Activated CD8-positive, alpha-beta memory T cell treated with anti-CD3 and anti-CD28 coated beads, Interleukin-2, amount 50 U/mL, for 4 hours (primary cell): Measurements from ENCODE around the gene CLDN14.
"Not testable (repeated sequence)": the region's sequence is repeated elsewhere in the genome, so short reads cannot be mapped to it uniquely, and the experiment has no call there.

Experiments used
- DNase-seq: peaks from one replicate; pipeline ENCODE4 v3.0.0-alpha.2; 2020

Gene CLDN14

DNA sequence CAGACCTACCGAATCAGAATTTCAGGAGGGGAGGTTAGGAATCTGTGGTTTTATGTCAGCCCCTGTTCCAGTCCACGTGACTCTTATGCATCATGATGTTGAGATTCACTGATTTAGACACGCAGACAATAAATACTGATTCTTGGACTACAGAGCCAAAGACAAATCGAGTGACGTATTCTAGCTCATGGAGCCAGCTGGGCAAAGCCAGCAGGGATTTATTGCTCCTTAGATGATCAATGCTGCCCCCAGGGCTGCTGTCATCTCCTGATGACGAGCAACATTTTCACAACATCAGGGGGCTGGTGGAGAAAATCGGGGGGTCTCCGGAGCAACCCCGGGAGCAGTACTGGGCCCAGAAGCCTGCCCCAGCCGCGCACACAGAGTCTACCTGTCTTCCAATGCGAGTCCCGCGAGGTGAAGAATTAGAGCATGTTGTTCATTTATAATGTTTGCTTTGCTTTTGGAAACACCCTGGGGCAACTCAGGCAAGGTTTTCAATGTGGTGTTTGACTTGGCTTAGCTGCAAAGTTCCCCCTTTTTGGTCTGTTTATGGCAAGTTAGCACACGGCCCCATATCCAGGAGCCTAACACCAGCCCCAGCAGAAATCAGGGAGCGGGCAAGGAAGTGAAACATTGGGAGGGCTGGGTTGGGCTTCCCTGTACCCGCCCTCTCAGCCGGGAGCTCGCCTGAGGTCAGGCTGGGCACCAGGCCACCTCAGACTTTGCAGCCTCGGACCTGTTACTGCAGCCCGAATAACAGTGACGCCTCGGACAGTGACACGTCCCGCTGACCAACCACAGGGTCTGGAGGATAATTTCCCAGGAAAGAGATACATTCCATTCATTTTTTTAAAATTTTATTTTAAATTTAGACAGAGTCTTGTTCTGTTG is 19.9 kb upstream of the CLDN14 start:
- no peak for DNase-seq

DNA sequence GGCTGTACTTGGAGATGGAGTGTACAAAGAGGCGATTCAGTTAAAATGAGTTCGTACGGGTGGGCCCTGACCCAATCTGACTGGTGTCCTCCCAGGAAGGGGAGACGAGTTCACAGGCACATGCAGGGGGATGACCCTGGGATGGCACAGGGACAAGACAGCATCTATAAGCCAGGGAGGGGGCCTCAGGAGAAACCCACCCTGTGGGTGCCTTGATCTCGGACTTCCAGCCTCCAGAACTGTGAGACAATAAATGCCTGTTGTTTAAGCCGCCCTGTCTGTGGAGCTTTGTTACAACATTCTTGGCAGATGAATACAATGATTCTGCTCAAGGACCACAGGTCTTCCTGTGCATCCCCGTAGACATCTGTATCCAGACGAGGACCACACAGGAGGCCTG is 14.6 kb upstream of the CLDN14 start:
- DNase-seq = no peak

DNA sequence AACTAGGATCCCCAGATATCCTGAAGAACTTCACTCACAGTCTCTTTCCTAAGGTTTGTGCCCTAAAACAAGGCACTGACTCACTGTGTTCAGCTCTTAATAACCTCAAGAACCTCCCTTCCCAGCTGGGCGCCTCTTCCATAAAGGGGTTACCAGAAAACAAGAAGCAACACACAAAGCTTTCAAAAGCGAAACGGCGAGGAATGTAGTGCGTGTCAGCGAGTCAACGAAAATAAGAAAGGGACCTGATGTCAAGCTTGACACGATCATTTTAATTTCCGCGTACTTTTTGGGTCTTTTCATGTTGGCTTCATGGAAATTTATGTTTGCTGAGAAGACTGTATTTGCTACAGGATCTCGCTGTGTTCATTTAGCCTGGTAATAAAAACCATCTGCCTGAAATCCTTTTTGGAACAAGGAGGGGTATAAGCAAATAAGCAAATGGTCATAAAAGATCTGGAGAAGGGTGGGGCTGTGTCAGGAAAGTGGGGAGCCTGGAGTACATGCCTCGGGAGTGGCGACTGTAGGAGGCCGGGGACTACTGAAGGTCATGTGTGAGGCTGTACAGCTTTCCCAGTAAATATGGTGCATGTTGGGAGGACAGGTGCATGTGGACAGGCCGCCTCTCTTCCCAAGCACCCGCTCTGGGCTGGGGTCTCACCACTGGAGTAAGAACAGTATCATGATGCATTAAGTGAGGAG is 11.4 kb upstream of the CLDN14 start:
- no peak for DNase-seq

DNA sequence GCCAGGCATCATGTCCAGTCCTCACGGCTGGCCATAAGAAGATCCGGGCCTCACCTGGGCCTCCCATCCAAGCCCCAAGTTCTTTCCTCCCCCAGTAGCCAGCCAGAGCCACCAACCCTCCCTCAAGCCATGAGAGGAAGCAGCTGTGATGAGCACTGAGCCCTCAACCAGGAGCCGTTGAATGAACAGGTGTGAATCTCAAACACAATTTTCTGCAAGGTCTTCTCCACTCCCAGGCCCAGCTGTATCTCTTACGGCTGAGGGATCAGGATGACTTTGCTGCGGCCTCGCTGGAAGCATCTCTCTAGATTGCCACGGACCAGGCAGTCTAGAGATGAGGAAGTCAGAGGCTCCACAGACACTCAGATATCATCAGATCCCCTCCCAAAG is 9.8 kb upstream of the CLDN14 start:
- DNase-seq = no peak

DNA sequence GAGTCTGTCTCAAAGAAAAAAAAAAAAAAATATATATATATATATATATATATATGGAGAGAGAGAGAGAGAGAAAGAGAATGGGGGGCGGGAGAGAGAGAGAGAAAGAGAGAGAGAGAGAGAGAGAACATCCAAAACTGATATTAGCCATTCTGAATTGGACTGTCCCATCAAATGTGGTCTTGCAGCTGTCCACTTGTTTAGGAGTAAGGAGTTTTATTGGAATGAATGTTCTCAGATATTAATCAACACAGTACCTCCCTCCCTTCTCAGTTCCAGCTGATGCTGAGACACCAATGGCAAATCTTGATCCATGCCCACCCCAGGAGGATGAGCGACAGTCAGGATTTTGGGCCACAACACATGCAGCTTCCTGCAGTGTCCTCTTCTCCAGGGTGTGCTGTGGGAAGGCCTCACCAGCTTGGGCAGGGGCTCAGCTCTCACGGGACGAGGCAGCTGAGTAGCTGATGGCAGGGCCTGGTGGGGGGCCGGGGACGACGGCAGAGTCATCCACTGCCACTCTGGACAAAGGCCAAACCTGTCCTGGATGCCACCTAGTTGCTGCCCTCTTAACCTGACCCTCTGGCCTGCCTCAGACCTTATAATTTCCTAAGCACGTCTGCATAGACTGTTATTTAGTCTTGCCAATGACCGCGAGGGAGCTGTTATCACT is 9.3 kb upstream of the CLDN14 start:
- no peak for DNase-seq

DNA sequence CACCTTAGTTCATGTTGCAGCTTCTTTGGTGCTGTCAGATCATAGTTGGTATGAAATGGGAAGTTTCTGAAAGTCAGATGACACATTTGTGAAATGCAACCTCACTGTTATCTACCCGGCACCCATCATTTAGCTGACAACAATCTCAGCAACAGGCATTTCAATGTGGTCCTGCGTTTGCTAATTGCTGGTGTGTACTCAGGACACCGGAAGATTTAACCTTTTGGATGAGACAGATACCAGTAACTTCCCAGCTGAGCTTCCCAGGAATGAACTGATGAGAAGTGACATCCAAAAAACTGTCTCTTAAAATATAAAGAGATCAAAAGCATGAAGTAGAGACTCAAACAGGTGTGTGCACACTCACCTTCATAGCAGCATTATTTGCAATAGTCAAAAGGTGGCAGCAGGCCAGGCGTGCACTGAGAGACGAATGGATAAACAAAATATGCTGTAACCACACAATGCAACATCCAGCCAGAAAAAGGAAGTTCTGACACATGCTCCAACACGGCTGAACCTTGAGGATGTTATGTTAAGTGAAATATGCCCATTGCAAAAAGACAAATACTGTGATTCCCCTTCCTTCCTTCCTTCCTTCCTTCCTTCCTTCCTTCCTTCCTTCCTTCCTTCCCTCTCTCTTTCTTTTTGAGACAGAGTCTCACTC is 7.9 kb upstream of the CLDN14 start:
- no peak for DNase-seq

DNA sequence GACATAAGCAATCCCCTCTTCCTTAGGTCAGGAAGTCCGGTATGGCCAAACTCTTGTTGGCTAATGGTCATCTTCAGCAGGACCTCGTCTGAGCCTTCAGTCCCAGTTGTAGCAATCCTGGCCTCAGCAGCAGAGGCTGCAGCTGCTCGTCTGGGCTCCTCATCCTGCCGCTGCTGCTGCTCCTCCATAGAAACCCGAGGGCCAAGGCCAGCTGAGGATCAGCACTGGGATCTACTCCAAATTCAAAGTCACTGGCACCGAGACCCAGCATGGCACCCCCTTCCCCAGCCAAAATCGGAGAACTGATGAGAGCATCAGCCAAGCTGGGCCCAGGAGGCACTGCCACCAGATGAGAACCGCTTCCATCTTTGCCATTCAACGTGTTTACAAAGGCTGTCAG is 6.3 kb upstream of the CLDN14 start:
- no peak for DNase-seq

DNA sequence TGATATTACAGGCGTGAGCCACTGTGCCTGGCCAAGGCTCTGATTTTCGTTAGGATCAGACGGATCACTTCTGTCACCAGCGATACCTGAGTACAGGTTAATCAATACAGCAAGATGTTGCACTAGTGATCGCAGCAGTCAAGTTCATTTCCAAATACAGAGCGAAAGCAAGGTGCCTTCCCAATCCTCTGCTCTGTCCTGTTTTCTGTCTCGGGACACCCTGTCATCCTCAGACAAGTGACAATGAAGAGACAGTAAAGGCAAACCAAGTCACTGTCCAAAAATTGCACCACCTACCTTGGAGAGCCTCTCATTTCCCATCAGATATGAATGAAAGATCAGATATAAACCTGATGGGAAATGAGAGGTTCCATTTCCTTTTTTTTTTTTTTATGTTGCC is 5.6 kb upstream of the CLDN14 start:
- no peak for DNase-seq

DNA sequence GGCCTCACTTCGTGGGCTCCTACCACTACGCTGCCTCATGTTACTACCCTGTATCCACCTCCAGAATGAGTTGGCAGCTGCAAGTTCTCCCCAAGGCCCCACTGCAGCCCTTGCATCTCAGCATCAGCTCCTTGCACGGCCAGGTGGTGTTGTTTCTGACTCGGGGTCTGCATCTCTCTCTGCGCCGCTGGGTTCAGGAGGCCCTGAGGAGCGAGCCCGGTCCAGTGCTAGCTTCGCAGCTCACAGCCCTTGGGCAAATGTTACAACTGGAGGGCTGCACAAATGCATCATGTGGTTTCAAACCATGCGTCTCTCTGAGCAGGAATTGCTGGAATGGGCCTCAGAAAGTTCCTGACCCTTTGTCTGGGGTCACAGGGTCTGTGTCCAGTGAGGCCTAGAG is 3.2 kb upstream of the CLDN14 start:
- no peak for DNase-seq

DNA sequence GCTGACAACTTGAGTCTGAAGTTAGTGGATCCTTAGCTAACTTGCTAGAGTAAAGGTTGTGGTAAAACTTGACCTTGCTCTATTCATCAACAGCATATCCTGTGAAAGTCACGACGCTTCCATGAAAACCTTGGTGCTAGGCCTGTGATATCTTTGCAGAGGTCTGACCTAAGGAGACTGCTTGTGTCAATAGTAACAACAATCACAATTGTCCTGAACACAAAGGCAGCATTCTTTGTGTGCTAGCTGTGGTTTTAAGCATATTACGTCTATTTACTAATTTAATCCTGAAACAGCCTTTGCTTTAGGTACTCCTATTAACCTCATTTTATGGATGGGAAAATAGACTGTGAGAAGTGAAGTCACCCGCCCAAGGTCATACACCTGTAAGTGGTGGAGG is 2.8 kb upstream of the CLDN14 start:
- no peak for DNase-seq

DNA sequence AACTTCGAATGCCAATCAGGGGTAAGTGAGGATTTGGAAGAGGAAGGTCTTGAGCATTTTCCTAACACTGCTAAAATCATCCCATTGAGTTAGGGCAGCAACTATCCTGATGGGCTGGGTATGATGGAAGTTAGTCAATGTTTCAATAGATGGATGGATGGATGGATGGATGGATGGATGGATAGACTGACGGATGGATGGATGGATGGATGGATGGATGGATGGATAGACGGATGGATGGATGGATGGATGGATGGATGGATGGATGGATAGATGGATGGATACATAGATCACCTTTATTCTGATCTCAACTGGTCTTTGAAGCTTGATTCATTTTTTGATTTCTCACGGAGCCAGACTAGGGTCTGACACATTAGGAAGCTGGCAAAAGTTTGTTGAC is 2.3 kb upstream of the CLDN14 start:
- no peak for DNase-seq

DNA sequence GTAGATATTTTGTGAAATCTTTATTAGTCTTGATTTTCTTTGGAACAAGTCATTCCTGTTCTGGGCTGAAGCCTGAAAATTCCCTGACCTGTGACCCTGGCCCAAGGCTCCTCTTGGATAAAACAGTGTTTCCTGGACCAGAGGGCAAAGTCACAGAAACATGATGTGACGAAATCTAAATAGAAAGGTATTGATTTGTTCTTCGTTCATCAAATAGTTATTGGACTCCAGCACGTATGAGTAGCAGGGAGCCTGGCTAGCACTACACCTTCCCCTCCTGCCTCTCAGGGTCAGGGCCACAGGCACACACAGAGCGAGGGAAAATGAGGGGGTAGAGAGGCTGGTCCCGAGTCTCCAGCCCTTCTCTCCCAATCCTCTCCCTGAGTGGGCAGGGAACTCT is 1.7 kb upstream of the CLDN14 start:
- no peak for DNase-seq

DNA sequence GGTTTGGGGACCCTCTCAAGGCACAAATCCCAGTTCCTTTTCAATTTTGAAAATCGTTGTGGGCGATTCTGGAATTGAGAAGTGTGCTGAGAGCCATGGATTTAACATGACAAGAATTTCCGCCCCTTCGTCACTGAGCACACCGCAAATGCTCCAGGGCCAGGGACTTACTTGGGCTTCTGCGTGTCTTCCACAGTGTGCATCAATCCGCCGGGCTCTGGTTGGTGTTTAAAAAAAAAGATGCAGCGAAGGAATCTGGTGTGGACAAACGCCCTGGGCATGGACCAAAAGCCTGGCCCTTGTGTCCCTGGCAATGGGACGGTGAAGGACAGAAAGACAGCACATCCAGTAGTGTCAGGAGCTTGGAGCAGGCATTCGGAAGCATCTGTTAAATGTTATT is 696 bp upstream of the CLDN14 start:
- no peak for DNase-seq

DNA sequence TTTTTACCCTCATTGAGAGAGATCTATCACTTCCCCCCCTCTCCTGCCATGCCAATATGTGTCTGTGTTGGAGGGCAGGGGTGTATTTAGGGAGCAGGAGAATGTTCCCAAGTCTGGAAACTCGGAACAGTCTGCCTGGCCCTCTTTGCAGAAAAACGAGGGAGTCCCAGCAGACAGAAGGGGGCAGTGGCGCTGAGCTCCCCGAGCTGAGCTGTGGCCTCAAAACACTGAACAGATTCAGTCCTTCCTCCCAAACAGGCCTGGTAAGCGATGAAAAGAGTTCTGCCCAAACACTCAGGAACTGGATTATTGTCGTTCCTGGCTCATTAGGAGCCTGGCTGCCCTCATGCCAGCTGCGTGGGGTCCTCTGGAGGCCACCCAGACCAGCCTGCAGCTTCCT is 981 bp downstream of the CLDN14 start:
- no peak for DNase-seq

DNA sequence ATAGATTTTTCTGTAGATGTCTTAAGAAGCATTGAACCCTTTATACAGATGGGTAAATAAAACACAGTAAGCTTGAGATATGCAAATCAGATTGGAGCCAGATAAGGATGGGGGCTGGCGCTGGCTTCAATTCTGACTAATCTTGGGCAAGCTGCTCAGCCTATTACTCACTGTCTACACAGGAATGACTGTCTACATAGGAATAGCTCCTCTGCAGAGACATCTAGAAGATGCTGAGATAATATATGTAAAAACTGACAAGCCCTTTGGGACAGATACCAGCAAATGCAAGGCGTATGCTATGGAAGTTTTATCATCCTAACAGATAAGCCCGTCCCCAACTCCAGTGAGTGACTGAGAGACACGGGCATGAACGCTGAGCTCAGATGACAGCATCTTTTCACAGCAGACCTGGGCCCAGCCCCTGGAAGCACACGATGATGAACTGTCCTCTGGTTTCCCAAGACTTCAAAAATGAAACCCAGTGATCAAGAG is 1.7 kb downstream of the CLDN14 start:
- DNase-seq = no peak

DNA sequence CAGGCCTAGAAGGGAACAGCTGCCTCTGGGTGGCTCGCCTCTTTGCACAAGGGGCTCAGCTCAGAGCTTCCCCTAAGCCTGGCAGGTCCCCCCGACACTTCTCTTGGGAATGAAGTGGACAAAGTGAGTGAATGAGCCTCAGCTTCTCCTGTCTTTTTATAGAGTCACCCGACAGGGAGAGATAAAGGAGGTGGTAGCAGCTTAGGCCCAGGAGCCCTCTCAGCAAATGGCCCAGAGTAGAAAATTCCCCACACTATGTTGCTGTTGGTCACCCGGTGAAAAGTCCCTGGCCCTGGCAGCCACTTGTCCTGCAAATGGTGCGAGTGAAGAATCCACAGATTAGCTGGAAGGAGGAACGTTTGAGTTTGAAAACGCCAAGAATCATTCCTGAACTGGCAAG is 2.4 kb downstream of the CLDN14 start:
- DNase-seq = no peak

DNA sequence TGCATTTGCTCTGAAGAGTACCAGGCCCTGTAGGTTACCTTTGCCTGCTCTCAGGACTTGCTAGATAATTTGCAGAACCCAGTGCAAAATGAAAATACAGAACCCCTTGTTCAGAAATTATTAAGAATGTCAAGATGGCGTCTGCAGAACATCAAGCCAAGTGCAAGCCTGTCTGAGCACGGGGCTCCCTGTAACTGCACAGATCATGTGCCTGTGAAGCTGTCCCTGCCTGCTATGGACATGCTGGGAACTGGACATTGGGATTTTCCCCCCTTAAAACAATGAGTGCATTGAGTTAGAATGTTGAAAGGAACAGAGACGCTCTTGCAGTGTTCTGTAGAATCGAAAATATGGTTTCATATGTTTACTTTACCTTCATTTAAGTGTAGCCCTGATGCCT is 2.9 kb downstream of the CLDN14 start:
- no peak for DNase-seq

DNA sequence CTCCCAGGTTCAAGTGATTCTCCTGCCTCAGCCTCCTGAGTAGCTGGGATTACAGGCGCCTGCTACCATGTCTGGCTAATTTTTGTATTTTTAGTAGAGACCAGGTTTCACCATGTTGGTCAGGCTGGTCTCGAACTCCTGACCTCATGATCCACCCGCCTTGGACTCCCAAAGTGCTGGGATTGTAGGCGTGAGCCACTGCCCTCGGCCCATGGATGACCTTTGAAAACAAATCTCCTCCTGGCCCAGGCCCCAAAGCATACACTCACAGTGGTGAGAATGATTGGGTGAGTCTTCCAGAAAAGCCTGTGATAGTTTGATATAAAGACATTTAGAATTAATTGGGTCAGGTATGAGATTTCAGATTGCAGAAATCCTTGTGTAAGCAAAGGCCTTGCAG is 3.4 kb downstream of the CLDN14 start:
- not testable (repeated sequence) for DNase-seq

DNA sequence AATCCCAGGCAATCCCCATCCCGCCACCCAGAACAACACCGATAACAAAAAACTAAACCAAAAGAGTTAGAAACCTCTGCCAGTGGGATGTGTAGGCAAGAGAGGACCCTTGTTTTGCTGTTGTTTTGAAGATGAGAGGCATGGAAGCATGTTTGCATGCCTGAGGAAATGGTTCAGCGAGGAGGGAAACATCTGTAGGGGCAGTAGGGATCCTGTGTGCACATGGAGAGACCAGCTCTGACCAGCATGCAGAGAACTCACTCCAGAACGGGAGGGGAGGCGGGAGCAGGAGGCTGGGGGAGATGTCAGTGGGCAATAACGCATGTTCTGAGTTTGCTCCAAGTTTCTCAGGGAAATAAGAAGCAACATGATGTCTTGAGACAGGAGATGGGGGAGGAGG is 5.3 kb downstream of the CLDN14 start:
- DNase-seq = no peak

DNA sequence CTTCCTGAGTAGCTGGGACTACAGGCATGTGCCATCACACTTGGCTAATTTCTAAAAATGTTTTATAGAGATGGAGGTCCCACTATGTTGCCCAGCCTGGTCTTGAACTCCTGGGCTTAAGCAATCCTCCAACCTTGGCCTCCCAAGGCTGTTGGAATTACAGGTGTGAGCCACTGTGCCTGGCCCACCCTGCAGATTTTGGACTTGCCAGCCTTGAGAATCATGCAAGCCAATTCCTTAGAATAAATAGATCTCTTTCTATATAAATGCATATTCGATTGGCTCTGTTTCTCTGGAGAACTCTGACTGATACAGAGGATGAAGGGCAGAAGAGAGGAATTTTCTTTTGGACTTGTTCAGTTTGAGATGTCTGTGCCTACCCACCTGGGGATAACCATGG is 6.7 kb downstream of the CLDN14 start:
- DNase-seq = no peak

DNA sequence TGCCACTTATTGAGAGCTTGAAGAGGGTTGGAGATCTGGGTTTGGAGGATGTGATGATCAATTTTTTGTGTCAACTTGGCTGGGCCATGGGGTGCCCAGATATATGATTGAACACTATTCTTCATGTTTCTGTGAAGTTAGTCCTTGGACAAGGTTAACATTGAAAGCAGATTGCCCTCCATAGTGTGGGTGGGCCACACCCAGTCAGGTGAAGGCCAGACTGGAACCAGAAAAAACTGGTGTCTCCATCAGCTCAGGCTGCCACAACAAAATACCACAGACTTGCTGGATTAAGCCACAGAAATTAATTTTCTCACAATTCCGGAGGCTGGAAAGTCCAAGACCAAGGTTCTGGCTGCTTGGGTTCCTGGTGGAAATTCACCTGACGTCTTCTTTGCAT is 7.5 kb downstream of the CLDN14 start:
- DNase-seq = no peak

DNA sequence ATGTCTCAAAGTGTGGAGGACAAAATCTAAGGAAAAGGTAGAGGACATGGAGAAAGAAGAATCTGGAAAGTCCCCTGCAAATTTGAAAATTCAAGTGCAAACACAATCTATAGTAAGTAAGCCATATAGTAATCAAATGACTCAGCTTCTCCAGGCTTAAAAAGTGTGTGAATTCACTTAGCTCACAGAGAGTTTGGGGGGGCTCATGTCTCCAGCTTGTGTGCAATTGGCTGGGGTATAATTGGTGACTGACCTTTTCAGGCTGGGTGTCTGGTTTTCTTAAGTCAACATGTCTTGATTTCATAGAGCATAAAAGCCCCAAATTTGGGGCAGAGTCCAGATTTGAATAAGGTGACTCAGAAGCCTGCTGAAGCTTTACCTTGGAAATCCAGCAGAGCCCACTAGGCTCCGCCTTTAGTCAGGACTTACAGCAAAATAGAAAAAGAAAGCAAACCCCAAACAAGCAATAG is 8.6 kb downstream of the CLDN14 start:
- no peak for DNase-seq

DNA sequence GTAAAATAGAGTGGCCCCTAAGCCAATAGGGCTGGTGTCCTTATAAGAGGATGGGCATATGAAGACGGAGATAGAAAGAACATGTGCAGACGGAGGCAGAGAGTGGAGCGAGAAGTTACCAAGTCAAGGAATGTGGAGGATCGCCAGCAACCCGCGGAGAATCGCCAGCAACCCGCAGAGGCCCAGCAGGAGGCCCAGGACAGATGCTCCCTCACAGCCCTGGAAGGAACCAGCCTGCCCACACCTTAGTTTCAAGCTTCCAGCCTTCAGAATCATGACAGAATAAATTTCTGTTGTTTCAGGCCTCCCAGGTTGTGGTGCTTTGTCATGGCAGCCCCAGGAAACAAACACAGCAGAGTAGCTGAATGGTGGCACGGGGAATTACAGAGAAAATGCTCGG is 9.6 kb downstream of the CLDN14 start:
- no peak for DNase-seq
